C4-2B (cell line): ENCODE data around the gene CLIC4.

Experiments used
- ZFX ChIP-seq: fragments of 450-650 bp; IDR thresholded peaks from 2 replicates; pipeline ENCODE4 v1.6.1; 2017
- TF ChIP-seq, protein P1 (sequence below): fragments of 450-650 bp; conservative IDR thresholded peaks from 2 replicates; pipeline ENCODE4 v1.5.1; 2017; ENCODE audit warnings: mild to moderate bottlenecking

DNA sequence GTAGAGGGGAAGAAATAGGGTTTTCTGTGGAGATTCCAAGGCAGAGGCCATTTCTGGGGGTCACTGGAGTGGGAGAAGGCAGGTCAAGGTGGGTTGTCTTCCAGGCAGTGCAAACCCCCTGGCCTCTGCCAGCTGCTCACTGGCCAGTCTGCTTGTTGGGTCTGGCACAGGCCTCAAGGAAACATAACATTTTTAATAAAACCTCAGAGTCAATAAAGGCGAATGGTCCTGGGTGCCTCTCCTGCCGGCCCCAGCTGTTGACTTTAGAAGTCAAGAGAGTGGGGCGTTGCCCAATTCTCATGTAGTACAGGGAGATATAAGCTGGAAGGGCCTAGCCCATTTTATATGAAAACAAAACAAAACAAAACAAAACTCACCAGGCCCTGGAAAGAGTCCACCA, 148.2 kb downstream of the CLIC4 start:
- TF ChIP-seq, protein P1, sequence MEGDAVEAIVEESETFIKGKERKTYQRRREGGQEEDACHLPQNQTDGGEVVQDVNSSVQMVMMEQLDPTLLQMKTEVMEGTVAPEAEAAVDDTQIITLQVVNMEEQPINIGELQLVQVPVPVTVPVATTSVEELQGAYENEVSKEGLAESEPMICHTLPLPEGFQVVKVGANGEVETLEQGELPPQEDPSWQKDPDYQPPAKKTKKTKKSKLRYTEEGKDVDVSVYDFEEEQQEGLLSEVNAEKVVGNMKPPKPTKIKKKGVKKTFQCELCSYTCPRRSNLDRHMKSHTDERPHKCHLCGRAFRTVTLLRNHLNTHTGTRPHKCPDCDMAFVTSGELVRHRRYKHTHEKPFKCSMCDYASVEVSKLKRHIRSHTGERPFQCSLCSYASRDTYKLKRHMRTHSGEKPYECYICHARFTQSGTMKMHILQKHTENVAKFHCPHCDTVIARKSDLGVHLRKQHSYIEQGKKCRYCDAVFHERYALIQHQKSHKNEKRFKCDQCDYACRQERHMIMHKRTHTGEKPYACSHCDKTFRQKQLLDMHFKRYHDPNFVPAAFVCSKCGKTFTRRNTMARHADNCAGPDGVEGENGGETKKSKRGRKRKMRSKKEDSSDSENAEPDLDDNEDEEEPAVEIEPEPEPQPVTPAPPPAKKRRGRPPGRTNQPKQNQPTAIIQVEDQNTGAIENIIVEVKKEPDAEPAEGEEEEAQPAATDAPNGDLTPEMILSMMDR: no peak
- no peak for TF ChIP-seq ZFX
